SKM-1 (cell line): Measurements from ENCODE around the gene SEZ6L.

Experiments used
- DNase-seq: peaks from one replicate; lab custom pipeline; 2025; ENCODE audit not compliant: unreplicated experiment; lab: John Stamatoyannopoulos, UW

The SEZ6L gene

GRCh38 chr22:26174280-26174679 lies 5.0 kb downstream of the SEZ6L start:
- no peak for DNase-seq

GRCh38 chr22:26182723-26183122 lies 13.5 kb downstream of the SEZ6L start:
- DNase-seq = no peak

- DNase-seq = no peak
Observed at GRCh38 chr22:26185190-26185589, 15.9 kb downstream of the SEZ6L start.

- no peak for DNase-seq
Observed at GRCh38 chr22:26188341-26188740, 19.1 kb downstream of the SEZ6L start.

- no peak for DNase-seq
Observed at GRCh38 chr22:26194313-26194712, 25.1 kb downstream of the SEZ6L start.

DNA sequence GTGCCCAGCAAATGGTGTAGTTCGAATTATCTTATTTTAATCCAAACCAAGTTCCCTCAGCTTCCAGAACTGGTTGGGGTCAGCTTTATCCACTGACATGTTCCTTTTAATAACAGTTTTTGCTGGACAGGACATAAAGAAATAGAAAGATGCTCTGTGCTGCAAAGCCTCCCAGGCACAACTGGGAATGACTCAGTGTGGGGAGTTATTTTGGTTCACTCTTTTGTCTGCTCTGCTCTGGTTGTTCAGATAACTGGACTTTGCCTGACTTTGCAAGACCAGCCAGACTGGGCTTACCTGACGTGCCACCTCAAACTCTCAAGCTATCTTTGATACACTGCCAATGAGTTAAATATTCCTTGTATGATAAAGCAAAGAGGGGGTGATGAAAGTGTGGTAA lies 25.6 kb downstream of the SEZ6L start:
- no peak for DNase-seq

- no peak for DNase-seq
Observed at GRCh38 chr22:26196657-26197056, 27.4 kb downstream of the SEZ6L start.

DNA sequence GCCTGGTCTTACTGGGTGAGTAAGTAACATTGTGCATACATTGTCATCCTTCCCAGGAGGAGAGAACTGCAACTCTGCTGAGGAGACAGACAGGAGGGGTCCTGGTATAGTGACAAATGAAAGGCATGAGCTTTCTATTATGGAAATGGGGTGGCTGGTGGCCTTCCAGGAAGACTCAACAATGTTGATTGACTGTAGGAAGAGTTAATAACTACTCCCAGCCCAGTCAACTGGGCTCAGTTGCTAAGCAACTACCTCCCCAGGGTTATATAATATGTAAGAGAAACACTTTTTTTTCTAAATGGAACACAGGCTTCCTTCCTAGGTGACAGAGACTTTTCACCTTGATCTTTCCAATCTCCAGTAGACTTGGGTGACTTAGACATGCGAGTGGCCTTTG lies 28.2 kb downstream of the SEZ6L start:
- DNase-seq = no peak

DNA sequence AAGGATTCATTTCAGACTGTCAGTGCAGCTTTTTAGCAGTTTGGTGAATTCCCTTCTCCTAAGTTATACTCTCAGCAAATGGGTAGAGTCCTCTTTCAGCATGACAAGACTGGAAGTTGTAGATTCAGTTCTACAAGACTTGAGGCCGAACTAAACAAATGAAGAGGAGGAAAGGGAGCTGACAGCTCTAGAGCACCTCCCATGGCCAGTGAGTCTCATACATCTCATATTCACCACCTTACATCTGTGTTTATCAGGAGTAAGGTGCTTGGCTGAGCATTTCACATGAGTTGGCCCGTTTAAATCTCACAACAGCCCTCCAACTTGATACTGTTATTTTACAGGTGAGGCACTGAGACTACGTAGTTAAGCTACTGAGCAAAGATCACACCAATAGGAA lies 30.4 kb downstream of the SEZ6L start:
- no peak for DNase-seq

DNA sequence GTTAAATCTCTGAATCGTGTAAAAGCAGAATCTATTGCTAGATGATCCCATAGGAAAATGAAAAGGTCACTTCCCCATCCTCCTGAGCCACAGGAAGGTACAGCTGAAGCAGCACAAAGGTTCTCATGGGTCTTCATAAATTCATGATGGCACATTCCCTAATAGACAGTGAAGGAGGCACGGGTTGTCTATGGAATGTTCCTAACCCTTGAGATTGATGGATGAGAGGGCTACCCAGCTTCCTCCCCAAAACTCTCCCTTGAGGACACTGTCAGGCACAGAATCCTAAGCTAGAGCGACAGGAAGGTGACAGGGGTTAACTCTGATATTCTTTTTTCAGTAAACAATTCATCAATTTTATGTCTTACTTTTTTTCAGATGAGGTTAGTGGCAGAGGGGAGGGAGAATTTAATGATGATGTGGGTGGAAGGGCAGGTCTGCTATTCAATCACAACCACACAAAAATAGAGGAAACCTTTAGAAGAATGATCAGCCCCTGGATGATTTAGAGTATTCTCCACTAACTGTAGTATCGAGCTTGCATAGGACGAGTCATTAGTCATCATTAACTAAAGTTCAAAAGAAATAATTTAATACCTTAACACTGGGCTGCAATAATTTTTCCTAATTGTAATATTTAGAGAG lies 33.1 kb downstream of the SEZ6L start:
- DNase-seq = no peak

DNA sequence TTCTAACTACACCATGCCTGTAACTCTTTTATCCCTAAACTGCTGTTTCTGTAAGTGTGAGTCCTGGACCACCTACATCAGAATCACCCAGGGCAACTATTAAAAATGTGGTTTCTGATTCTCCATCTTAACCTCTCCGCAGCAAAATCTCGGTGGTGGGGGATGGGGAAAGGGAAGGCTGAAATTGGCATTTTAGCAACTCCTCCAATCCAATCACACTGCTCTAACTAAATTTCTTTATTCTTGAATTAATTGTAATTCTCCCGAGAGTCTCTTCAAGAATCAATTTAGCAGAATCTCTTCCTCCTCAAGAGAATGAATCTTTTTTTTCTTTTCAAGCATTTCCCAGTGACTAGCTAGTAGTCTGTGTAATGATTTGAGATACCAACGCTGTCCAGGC lies 36.2 kb downstream of the SEZ6L start:
- DNase-seq = no peak

DNA sequence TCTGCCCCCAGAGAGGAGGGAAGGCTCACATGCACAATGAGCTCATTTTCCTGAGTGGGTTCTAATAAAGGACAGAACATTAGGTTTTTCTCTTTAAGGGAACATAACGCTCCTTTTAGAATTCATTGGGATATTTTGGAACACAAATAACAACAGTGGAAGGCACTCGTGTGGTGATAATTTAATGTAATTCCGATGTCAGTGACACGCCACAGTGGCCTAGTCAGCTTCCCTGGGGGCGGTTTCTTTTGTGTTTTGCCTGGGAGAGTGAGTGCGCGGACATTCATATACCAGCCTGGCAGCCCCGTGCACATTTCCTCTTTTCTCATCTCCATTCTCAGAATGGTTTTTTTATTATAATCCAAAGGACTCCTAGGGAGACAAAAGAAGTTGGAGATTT lies 41.1 kb downstream of the SEZ6L start:
- no peak for DNase-seq

DNA sequence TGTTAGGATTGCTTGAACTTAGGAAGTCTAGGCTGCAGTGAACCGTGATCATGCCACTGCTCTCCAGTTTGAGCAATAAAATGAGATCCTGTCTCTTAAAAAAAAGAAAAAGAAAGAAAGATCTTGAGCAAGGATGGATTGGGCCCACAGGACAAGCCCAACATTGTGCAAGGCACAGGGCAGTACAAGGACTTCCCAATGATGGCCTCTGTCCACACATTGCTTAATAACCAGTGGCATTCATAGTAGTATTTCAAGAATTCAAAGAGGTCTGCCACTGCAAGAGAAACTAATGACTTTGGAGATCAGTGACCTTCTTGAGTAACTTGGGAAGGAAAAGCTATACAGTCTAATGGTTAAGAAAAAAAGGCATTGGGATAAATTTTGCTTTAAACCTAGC lies 44.6 kb downstream of the SEZ6L start:
- DNase-seq = no peak

DNA sequence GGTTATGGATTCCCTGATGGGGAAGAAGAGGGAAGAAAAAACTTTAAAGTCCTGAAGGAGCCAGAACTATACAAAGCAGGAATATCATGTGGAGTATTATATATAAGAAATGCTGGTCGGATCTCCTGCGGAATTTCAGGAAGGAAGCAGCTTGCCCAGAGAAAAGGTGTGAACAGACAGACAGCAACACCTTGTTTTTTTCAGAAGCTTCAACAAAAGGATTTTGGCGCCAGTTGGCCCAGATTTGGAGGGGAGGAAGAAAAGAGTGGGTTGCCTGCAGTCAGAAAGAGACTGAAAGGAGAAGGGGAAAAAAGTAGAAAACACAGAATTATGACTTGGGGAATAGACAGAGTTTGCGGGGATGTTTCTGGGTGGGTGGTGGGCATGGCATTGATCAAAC lies 45.2 kb downstream of the SEZ6L start:
- DNase-seq = no peak

DNA sequence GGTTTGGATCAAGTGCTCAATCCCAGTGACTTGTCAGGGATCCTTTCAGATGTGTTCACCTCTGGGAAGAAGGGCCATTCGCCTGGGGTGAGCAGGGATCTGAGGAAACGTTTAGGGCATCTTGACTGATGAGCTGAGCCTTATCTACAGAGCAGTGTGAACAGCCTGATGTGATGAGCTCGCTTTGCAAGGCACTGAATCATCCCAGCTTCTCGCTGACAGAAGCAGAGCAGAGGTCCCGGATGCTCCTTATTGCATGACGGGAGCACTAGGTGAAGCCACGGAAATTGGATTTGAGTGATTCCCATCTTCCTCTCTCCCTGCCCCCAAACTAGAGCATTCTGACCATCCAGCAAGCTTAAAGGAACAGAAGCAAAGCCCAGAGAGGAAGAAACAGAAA lies 46.5 kb downstream of the SEZ6L start:
- DNase-seq = no peak

DNA sequence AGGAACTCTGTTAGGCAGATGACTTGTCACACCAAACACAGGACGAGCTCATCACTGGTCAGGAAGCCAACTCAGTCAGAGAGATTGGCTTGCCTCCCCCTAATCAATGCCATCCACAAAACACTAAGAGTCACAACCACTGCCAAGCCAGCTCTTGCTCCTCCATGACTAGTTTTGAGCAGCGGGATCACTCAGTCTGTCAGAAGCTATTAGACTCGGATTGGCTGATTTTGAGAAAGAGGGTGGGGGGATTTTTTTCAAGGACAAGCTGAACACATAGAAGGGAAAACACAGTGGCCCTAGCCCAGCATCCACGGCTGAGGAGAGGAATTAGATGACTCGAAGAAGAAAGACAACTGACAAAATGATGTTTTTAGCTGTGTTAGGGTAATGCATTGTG lies 55.9 kb downstream of the SEZ6L start:
- no peak for DNase-seq

- DNase-seq = no peak
Observed at GRCh38 chr22:26226538-26227297, 57.5 kb downstream of the SEZ6L start.

GRCh38 chr22:26229910-26230309 lies 60.6 kb downstream of the SEZ6L start:
- DNase-seq = no peak

DNA sequence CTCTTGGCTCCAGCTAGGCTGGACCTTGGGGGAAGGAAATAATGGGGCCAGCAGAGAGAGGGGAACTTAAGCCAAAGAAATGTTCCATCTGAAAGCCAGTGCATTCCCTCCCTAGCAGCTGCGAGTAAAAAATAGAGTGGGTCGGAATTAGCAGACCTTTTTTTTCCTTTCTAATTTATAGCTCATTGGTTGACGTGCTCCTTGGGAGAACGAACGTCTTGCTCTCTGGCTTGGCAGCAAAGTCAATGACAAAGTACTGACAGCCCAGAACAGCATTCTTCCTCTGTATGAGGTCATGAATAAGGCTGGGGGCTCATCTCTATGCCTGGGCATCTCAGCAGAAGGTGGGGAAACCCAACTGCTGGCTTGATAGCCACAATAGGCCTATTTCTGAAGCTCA lies 65.0 kb downstream of the SEZ6L start:
- no peak for DNase-seq

- no peak for DNase-seq
Observed at GRCh38 chr22:26235792-26236487, 66.7 kb downstream of the SEZ6L start.

- DNase-seq = no peak
Observed at GRCh38 chr22:26236991-26237390, 67.7 kb downstream of the SEZ6L start.

GRCh38 chr22:26238596-26238995 lies 69.3 kb downstream of the SEZ6L start:
- DNase-seq = no peak
